GM18520 (cell line): Measurements from ENCODE around the gene KLHL26.

Source experiments
- ATAC-seq: cut with Tn5 transposase; IDR thresholded peaks from one replicate; pipeline ENCODE4 v1.9.1; 2021; ENCODE audit not compliant: unreplicated experiment

The KLHL26 gene

DNA sequence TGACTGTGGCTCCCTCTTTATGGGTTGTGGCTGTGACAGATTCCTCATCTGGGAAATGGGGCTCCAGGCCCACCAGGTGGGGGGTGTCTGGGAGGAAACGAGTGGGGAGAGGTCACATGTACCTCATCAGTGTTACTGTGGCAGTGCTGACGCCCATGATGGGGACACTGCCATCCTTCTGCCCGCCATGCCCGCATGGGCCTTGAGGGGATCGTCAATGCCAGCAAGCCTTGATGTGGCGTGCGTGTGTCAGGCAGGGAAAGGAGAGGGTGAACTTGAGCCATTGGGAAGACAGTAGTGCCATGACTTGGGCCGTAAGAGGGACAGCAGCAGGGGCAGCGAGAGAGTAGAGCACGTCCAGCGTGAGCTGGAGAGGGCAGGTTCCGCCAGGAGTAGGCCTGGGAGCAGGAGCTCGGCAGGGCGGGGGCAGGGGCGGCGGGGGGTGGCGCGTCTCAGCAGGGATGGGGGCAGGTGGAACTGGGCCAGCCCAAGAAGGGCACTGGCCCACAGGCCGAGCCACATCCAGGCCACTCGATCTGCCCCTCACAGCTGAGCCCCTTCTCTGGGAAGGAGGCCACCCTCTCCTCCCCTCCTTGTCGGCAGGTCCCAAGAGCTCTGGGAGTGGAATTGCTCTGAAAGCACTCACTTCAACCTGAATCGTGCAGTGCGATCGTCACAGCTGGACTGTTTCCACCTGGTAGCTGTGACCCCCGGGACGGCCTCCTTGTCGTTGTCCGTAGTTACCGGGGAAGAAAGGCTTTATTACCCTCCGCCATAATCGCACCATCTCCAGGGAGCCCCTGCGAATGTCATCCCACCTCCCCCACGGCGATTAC lies 9.9 kb downstream of the KLHL26 start:
- ATAC-seq: no peak

DNA sequence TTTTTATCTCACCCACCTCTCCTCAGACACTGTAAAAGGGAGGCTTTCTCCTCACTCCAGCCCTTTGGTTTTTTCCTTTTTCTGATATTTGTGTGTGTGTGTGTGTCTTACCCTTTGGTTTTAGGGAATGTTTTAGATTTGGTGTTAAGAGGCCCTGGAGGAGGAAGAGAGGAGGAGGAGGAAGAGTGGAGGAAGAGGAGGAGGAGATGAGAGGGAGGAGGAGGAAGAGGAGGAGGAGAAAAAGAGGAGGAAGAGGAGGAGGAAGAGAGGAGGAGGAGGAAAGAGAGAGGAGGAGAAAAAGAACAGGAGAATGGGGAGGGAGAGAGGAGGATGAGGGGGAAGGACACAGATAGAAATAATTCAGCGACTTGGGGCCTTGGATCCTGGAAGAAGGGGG lies 10.5 kb downstream of the KLHL26 start:
- ATAC-seq: no peak

DNA sequence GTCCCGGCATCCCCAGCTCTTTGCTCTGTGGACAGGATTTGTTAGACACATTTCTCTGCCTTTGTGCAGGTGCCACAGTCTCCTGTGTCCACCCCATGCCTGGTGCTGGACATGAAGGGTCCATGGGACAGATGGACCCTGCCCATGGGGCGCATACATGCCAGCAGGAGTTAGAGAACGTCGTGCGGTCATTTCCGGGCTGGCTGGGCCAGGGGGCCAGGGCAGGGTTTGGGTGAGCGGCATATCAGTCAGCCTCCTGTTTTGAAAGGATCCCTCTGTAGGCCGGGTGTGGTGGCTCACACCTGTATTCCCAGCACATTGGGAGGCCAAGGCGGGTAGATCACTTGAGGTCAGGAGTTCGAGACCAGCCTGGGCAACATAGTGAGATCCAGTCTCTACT lies 11.0 kb downstream of the KLHL26 start:
- ATAC-seq: no peak

DNA sequence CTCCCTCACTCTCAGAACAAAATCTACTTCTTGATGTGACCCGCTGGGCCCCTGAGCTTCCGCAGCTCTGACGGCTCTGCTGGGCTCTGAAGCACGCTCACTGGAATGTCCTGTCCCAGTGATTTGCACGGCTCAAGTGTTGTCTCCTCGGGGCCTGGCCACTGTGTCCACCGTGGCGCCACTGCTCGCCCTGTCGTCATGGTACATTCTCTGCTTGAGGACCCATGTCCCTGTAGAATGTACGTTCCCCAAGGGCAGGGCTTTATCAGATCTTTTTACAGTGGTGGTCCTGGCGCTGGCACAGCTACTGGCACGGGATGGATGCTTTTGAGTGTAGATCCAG lies 12.1 kb downstream of the KLHL26 start:
- no peak for ATAC-seq

DNA sequence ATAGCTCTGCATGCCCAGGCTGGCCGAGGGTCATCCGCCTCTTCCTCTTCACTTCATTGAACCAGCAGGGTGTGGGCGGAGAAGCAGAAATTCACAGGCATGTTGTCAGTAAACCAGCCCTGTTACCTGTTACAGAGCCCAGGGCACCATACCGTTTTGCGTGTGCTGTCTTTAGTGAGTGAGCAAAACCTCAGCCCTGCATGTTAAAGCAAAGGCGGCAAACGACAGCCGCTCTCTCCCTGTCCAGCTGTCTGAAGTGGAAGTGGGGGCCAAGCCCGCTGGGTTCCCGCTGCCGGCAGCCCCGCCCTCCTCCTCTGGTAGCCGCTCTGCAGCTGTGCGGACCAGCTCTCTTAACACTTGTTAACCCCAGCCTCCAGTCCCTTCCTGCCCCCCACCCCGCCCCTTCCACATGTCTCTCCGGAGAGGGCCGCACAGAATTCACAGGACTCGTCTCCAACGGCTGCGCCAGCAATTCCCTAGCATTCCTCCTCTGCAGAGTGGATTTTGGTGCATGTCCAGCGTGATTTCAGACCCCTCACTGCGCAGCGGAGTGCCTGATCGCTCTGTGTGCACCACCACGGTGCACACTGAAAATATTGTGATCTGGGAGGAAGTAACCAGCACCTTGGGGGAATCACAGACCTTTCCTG lies 12.7 kb downstream of the KLHL26 start:
- ATAC-seq: no peak

DNA sequence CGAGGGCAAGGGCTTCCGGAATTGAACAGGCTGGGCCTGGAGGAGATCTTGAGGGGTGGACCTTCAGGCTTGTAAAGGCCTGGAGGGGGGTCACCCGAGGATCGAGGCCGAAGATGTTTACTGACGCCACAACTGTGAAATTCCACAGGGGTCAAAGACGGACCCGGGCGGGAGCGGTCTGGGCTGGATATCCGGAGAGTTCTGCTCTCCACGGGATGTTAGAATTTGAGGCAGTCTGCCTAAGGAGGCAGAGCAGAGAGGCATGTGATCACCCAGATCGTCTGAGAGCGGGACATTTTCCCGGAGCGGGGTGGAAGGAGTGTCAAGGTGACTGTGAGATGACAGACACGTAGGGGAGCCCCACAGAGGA lies 13.2 kb downstream of the KLHL26 start:
- ATAC-seq: no peak

DNA sequence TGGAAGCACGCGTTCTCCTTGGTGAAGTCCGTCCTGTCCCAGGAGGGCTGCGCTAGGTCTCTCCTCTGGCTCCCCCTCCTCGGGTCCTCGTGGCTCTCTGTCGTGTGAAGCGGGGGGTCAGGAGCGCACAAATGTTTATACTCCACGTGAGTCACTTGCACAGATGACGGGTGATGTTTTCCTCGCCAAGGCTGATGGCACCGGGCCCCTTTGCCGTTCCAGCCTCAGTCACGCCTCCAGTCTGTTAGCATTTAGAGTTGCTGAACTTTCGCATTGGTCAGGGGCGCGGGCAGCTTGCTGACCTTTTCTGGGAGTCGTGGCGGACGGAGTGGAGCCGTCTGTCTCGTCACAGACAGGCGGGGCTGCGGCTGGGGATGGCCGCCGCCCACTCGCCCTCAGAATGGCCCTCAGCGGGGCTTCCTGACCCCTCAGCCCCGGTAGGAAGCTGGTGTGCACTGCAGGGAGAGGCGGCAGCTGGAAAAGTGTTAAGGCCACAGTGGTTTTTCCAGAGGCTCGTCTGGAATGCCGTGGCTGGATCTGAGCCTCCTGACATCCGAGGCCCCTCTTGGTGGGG lies 13.7 kb downstream of the KLHL26 start:
- no peak for ATAC-seq

DNA sequence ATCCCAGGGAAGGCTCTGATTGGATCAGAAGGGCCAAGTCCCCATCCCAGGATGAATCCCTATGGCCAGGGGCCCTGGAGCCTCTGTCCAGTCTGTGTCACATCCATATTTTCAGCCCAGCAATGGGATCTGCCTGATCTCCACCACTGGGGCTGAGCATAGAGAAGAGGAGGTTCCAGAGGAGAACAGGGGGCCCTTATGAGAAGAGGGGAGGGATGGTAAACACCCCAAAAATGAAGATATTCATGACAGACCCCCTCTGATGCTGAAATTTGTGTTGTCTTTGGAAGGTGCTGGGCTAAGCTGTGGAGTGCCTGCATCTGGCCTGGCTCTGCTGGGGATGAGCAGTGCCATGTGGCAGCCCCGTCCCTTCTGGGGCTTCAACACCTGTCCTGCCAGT lies 14.5 kb downstream of the KLHL26 start:
- ATAC-seq: no peak

DNA sequence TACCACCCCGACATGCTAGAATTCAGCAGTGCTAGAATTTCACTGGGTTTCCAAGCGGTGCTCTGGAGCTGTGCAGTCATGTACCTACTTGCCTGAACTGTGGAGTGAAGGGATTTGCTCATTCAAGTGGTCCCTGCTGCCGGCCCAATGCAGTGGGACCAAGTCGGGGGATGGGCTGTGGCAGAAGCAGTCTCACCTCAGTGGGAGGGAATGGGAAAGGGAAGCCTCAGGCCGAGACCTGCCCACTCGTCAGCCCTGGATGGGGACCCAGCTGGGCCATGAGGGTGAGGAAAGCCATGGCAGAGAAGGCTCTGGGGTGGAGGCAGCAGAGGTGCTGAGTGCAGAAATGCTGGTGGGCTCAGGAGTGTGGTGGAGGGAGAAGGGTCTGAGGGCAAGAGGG lies 14.9 kb downstream of the KLHL26 start:
- no peak for ATAC-seq

DNA sequence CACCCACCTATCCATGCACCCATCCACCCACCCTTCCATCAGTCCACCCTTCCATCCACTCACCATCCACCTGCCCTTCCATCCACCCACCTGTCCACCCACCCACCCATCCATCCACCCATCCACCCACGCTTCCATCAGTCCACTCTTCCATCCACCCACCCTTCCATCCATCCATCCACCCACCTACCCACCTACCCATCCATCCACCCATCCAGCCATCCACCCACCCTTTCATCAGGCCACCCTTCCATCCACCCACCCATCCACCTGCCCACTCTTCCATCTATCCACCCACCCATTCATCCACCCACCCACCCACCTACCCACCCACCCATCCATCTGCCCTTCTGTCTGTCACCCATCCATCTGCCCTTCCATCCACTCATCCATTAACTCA lies 17.0 kb downstream of the KLHL26 start:
- no peak for ATAC-seq

DNA sequence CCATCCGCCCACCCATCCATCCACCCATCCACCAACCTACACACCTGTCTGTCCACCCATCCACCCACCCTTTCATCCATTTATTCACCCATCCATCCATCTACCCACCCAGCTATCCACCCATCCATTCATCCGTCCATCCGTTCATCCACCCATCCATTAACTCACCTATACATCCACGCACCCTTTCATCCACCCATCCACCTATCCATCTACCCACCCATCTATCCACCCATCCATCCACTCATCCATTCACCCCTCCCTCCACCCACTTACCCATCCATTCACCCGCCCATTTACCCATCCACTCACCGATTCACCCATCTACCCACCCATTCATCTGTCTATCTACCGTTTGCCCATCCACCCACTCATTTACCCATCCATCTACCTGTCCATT lies 17.6 kb downstream of the KLHL26 start:
- ATAC-seq: no peak

DNA sequence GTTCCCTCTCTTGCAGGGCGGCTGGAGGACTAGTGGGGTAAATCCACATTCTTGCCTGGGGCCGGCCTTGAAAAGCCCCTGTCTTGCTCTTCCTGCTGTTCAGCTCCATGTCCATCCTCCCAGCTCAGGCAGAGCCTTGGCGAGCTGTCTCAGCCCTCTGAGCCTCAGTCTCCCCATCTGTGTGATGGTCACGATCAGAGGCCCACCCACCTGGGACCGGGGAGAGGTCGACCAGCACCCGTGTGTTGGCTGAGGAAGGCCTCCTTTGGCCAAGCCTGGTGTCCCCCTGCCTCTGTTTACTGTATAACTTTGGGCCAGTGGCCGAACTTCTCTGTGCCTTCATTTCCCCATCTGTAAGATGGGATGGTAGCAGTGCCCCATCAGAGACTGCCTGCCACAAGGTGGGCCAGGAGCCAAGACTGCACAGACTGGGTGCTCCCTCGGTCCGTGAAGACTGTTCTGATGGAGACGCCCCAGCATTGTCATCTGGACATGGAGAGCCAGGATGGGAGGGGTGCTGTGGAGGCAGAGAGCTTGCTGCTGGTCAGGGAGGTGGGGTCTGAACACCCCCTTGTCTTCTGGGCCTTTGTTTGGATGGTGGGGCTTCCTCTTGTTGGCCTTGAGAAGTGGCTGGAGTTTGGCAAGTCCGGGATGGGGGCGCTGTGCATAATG lies 18.5 kb downstream of the KLHL26 start:
- ATAC-seq: no peak

DNA sequence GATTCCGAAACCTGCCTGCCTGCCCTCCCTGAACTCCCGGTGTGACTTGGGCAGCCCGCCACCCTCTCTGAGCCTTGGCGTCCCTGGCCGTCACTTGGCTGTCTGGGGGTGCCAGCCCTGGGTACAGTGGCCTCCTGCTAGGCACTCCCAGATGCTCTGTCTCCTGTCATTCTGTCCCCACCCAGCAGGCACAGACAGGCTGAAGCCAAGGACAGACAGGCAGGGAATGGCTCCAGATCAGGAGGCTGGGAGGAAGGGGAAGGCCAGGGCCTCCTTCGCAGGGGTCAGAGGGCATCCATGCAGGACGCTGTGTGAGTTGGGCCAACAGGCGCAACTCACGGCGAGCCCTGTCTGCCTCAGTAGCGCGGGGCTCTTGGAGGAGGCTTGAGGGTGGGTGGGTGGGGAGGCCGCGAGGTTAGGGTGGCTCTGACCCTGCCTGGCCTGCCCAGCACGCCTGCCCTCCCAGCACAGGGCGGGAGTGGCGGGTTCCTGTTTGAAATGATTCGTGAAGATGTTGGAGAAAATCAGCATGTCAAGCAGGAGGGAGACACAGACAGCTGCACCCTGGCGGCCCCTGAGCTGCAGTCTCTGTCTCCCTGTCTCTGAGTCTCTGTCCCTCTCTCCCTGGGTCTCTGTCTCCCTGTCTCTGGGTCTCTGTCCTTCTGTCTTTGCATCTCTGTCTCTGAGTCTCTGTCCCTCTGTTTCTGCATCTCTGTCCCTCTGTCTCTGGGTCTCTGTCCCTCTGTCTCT lies 19.7 kb downstream of the KLHL26 start:
- no peak for ATAC-seq

DNA sequence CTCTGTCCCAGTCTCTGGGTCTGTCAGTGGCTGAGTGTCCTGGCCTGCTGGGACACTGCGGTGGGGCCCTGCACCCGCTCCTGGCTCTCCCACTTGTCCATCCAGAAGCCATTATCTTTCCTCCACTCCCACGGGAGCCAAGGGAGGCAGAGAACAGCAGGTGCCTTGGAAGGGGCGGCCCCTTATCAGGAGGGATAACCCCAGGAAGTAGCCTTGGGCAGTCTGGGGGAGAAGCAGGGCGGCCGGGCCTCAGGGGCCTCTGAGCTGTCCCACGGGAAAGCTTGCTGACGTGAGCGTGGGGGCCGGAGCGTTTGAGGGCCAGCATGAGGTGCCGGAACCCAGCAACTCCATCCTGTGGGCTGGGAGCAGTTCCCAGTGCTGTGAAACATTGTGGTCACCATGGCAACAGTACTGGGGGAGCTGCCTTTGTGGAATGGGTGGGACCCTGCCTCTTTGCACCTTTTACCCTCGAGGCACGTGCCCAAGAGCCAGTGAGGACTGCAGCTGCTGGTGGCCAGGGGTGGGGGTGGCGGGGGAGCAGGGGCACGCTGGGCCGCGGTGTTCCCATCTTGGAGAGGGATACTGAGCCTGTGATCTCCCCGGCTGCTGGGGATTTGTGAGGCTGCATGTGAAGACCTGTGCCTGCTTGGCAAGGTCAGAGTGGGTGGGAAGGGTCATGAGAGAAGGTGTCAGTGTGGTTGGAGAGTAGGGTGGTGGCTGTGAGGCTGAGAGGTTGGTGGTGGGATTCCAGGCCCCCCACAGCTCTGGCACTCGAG lies 20.9 kb downstream of the KLHL26 start:
- ATAC-seq: no peak

DNA sequence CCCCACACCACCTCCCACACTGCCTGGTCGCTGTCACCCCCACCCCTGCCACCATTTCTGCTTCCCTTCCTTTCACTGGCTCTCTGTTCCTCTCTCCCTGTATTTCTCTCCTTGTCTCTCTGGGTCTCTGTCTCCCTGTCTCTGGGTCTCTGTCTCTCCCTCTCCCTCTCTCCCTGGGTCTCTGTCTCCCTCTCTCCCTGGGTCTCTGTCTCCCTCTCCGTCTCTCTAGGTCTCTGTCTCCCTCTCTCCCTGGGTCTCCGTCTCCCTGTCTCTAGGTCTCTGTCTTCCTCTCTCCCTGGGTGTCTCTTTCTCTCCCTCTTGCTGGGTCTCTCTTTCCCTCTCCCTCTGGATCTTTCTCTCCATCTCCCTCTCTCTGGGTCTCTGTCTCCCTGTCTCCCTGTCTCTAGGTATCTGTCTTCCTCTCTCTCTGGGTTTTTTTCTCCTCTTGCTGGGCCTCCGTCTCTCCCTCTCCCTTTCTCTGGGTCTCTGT lies 21.6 kb downstream of the KLHL26 start:
- no peak for ATAC-seq

DNA sequence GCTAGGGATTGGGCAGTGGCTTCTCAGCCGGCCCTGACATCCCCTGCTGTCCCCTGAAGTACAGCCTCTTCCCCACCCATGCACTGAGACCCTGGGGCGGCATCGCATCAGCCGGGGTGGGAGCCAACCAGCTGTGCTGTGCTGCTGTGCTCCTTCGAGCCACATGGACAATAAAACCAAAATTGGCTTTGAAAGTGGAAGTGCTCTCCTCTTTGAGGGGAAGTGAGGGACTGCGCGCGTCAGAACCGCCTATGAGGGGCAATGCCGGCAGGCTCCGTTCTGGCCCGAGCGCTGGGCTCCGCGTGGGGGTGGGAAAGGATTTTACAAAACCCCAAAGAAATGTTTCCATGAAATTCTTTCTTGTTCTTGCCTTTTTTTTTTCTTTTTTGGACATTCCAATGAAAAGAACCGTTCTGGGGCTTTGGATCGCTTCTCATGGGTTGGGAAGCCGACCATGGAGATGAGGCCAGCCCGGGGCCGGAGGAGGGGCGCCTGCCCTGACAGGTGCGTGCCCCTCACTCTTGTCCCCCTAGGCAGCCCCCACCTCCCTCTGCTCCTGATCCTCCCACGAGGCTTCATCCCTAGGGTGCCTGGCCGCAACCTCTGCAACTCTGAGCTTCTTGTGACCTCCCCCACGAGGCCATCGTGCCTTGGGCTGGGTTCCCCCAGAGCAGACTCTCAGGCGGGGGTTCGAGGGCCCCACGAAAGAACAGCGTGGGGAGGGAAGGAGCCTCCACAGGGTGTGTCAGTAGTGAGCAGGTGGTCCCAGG lies 22.6 kb downstream of the KLHL26 start:
- ATAC-seq: no peak

DNA sequence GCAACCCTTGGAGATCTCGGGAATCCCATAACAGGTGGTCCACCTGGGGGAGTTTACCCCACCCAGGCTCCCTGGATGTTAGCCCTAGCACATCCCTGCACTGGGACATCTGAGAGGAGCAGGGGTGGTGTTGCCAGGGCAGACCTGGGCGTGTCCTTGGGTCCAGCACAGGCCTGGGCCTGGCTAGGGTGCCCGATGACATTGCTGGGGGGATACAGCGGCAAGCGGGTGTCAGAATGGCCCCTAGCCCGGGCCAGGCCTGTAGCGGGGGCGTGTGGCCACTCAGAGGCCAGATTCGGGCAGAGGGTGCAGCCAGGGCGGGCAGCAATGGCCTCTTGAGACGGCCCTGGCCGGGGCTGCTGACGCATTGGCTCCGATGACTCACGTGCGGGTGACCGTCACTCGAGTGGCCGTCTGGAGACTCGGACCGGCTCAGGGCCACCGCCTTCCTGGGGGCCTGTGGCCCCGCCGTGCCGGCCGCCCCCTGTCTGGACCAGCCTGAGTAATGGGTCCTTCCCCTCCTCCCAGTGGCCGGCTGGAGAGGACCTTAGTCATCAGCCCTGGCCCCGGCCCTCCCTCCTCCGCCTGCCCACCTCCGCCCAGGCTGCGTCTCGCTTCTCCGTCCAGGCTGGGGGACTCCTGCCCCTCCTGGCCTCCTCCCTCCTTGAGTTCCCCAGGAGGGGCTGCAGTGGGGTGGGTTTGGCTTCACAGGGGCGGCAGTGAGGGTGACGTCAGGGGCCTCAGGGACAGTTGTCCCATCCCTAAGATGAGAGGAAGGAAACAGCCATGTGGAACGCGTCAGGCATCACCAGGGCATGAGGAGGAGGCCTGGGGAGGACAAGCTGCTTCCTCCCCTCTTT lies 23.5 kb downstream of the KLHL26 start:
- no peak for ATAC-seq

DNA sequence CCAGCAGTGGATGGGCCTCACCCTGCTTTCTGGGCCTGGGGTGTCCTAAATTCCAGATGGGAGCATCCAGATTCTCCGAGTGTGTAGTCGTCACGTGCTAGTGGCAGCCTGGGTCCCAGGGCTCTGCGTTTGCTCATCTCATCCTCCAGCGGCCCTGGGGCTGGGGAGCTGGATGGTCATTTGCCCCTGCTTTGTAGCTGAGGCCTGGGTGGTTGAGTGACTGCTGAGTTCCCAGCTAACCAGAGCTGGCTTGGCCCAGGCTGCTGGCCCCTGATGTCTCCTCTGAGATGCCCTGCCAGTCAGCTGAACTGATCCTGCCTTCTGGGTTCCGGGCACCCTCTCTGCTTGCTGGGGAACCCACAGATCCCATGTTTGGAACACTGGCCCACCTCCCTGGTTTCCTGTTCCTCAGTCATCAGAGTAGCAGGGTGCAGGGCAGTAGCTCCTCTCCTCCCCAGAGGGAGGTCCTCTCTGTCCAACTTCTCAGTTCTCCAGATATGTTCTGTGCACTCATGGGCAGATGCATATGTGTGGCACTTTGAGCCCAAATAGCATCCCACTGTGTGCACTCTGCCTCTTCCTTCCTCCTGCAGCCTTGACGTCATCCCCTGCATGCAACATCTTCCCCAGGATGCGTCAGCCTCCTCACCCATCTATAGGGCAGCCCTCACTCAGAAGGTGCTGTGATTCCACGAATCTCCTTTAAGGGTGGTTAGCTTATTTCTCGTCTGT lies 24.3 kb downstream of the KLHL26 start:
- ATAC-seq: no peak
